Measurements from ENCODE around the gene COG8.
"Not testable (repeated sequence)": the region's sequence is repeated elsewhere in the genome, so short reads cannot be mapped to it uniquely, and the experiment has no call there.

The COG8 gene

GRCh38 chr16:69339289-69340094 lies at the start of gene COG8, which contains the start of gene NIP7:
Gene COG8 (minus strand): TSS chr16:69339564. CDS start chr16:69339552, 12 bp downstream.
Gene NIP7 (plus strand): TSS chr16:69339772. CDS start chr16:69339830, 58 bp downstream.
- peak; percentile 82 to 87 (median 82) for DNase-seq (ENCODE audit: low read depth in 3 of 3)

GRCh38 chr16:69386596-69386995 lies 47.2 kb upstream of the COG8 start:
- no peak for DNase-seq (ENCODE audit: low read depth in 3 of 3)

- DNase-seq (ENCODE audit: low read depth in 3 of 3), result no peak
Measured at GRCh38 chr16:69384974-69385373, 45.6 kb upstream of the COG8 start.

GRCh38 chr16:69382421-69382820 lies 43.1 kb upstream of the COG8 start:
- no peak for DNase-seq (ENCODE audit: low read depth in 3 of 3)

- no peak for DNase-seq (ENCODE audit: low read depth in 3 of 3)
Measured at GRCh38 chr16:69381231-69381630, 41.9 kb upstream of the COG8 start.

- DNase-seq (ENCODE audit: low read depth in 3 of 3), result no peak
Measured at GRCh38 chr16:69378760-69379159, 39.4 kb upstream of the COG8 start.

- DNase-seq (ENCODE audit: low read depth in 3 of 3), result no peak
Measured at GRCh38 chr16:69378036-69378435, 38.7 kb upstream of the COG8 start.

- DNase-seq (ENCODE audit: low read depth in 3 of 3), result no peak
Measured at GRCh38 chr16:69376393-69377059, 37.2 kb upstream of the COG8 start.

GRCh38 chr16:69373019-69373418 lies 33.7 kb upstream of the COG8 start:
- DNase-seq (ENCODE audit: low read depth in 3 of 3), result no peak

GRCh38 chr16:69371564-69371963 lies 32.2 kb upstream of the COG8 start:
- no peak for DNase-seq (ENCODE audit: low read depth in 3 of 3)

- no peak for DNase-seq (ENCODE audit: low read depth in 3 of 3)
Measured at GRCh38 chr16:69368866-69369265, 29.5 kb upstream of the COG8 start.

GRCh38 chr16:69367980-69368379 lies 28.6 kb upstream of the COG8 start:
- DNase-seq (ENCODE audit: low read depth in 3 of 3), result no peak

- peak in 1 of 3 donors; percentile 5 for DNase-seq (ENCODE audit: low read depth in 3 of 3)
Measured at GRCh38 chr16:69366431-69366830, 27.1 kb upstream of the COG8 start.

GRCh38 chr16:69365901-69366300 lies 26.5 kb upstream of the COG8 start:
- DNase-seq (ENCODE audit: low read depth in 3 of 3), result no peak

- no peak for DNase-seq (ENCODE audit: low read depth in 3 of 3)
Measured at GRCh38 chr16:69364088-69364487, 24.7 kb upstream of the COG8 start.

- DNase-seq (ENCODE audit: low read depth in 3 of 3), result no peak
Measured at GRCh38 chr16:69363281-69363717, 23.9 kb upstream of the COG8 start.

GRCh38 chr16:69360070-69360469 lies 20.7 kb upstream of the COG8 start:
- not testable (repeated sequence) for DNase-seq (ENCODE audit: low read depth in 3 of 3)

GRCh38 chr16:69351309-69352027 lies 12.1 kb upstream of the COG8 start, which contains the start of gene TMED6:
Gene TMED6 (minus strand): TSS chr16:69351786. CDS start chr16:69351753, 33 bp downstream.
- DNase-seq (ENCODE audit: low read depth in 3 of 3), result no peak

- no peak for DNase-seq (ENCODE audit: low read depth in 3 of 3)
Measured at GRCh38 chr16:69350536-69351133, 11.3 kb upstream of the COG8 start.

- no peak for DNase-seq (ENCODE audit: low read depth in 3 of 3)
Measured at GRCh38 chr16:69349536-69349935, 10.2 kb upstream of the COG8 start.

GRCh38 chr16:69348222-69348621 lies 8.9 kb upstream of the COG8 start:
- DNase-seq (ENCODE audit: low read depth in 3 of 3), result no peak

GRCh38 chr16:69346683-69347082 lies 7.3 kb upstream of the COG8 start:
- no peak for DNase-seq (ENCODE audit: low read depth in 3 of 3)

Measured in stimulated activated CD4-positive, alpha-beta T cell treated with anti-CD3 and anti-CD28 coated beads, TNF-alpha, amount 100 ng/mL, for 48 hours (primary cell).